ENCODE measurements around the gene TJP2.

TJP2 gene

GRCh38 chr9:69237702-69238295, 63.7 kb downstream of the TJP2 start:
- no peak for DNase-seq

DNA sequence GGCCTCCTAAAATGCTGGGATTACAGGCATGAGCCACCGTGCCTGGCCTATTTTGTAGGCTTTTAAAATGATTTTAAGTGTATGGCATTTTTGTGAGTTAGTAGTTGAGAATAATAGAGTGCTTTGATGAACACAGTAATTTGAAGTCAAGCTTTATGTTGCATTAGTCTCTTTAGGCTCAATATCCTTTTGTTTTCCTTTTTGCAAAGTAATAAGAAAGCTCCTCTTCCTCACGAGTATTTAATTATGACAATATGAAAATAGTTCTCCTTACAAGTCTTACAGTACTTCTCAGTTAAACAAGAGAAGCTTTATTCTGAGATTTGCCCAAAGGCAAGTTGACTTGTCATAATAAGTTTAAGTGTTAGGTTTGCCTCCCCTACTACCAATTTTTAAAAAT, 69.0 kb downstream of the TJP2 start:
- DNase-seq = no peak

DNA sequence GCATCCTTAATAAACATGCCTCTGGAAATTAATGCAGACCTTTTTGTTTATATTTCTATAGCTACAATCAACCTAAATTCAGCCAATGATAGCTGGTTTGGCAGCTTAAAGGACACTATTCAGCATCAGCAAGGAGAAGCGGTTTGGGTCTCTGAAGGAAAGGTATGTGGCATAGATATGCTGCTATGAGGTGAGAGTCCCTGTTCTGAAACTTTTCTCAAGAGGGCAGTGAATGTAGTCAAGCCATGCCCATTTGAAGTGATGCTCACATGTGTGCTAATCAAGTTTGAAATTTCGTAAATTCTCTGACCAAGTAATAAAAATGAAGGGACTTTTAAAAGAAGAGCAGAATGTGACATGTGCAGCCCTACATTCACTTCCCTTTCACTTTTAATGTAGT, 72.6 kb downstream of the TJP2 start:
- DNase-seq = no peak

DNA sequence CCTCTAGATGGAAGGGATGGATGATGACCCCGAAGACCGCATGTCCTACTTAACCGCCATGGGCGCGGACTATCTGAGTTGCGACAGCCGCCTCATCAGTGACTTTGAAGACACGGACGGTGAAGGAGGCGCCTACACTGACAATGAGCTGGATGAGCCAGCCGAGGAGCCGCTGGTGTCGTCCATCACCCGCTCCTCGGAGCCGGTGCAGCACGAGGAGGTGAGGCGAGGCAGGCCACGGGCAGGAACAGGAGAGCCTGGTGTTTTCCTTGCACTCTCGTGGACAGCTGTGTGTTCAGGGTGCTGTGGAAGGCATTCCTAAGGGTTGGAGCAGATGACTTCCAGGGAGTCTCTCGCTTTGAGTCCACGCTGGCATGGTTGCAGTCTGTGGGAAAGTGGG, 73.9 kb downstream of the TJP2 start:
- no peak for DNase-seq

DNA sequence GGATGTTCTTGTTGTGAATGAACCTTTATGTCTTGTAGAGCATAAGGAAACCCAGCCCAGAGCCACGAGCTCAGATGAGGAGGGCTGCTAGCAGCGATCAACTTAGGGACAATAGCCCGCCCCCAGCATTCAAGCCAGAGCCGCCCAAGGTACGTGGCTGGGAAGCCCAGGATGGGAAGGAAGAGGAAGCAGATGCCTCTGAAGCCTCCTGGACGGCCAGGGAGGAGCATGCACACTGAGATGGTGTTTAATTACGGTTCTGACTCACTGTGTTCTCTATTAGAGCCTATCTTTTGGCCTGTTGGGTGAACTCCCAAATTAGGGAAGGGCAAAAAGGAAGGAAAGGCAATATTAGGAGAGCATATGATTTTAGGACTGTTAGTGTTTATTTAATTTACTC, 75.3 kb downstream of the TJP2 start:
- DNase-seq = no peak

GRCh38 chr9:69250681-69251080, 76.6 kb downstream of the TJP2 start:
- no peak for DNase-seq

GRCh38 chr9:69252436-69252835, 78.4 kb downstream of the TJP2 start:
- no peak for DNase-seq

DNA sequence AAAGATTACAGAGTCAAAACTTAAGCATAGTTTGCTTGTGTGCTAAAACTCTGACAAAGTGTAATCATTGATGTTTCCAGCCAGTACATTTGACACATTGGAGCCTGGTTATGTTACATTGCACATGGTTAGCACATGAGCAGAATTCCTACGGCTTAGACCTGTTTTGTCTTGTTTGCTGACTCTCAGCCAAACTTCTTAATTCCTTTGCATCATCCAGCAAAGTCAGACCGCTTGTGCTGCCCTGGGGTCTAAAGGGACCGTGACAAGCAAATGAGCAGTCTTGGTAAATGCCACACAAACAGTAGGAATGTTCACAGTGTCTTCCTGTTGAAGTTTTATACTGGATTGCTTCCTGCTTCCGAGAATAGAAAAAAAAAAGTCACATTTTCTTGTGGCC, 79.0 kb downstream of the TJP2 start:
- DNase-seq = no peak

DNA sequence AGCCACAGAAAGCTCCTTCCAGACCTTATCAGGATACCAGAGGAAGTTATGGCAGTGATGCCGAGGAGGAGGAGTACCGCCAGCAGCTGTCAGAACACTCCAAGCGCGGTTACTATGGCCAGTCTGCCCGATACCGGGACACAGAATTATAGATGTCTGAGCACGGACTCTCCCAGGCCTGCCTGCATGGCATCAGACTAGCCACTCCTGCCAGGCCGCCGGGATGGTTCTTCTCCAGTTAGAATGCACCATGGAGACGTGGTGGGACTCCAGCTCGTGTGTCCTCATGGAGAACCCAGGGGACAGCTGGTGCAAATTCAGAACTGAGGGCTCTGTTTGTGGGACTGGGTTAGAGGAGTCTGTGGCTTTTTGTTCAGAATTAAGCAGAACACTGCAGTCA, 80.1 kb downstream of the TJP2 start:
- no peak for DNase-seq

GRCh38 chr9:69255591-69255990, 81.5 kb downstream of the TJP2 start:
- no peak for DNase-seq

GRCh38 chr9:69258551-69258950, 84.5 kb downstream of the TJP2 start:
- no peak for DNase-seq

GRCh38 chr9:69260161-69260560, 86.1 kb downstream of the TJP2 start:
- DNase-seq = no peak

DNA sequence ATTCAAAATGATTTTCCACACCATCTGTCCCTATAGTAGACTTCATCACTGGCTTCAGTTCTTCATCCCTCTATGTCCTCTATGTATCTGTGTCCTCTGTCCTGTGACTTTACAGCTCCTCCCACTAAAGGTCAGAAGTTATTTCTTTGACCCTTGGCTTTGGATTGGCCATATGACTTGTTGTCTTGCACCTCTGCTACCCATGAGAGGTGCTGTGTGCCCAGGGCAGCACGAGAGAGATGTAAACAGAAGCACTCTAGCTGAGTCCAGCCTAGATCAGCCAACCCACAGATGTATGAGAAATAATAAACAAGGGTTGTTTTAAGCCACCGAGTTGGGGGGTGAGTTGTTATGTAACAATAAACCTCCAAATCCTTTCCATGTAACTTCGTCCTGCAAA, 87.6 kb downstream of the TJP2 start:
- DNase-seq = no peak

DNA sequence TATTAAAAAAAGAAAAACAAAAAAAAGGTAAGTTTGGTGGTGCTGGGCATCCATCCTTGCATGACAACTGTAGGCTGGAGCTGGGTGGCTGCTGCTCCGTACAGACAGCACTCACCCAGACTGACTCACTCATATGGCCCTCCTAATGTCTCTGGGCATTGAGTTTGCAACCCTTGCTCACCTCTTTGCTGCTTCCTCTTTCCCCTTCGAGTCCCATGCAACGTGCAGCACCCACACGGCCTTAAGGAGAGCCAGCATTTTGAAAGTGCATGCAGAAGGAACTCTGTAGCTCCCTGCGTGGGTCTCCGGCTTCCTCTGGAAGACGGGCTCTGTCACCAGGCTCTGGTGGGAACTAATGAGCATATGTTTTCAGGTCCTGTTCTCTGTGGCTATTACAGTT, 90.4 kb downstream of the TJP2 start:
- DNase-seq = no peak

- DNase-seq = no peak
Measured at GRCh38 chr9:69265891-69266290, 91.8 kb downstream of the TJP2 start.

DNA sequence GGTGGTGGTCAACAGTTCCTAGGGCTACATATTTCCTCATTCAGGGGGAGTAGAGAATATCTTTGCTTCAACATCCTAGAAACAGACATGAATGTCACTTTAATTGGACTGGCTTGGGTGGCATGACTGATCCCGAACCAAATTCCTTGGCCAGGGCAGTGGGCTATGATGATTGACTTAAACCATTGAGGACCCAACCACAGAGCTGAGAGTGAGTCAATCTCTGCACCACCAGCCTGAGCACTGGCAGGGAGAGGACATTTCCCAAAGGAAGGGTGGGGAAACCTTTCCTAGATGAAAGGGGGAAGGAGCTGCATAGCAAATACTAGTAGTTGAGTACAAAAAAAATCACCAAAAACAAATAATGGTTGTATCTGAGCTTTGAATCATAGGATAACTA, 98.1 kb downstream of the TJP2 start:
- no peak for DNase-seq

DNA sequence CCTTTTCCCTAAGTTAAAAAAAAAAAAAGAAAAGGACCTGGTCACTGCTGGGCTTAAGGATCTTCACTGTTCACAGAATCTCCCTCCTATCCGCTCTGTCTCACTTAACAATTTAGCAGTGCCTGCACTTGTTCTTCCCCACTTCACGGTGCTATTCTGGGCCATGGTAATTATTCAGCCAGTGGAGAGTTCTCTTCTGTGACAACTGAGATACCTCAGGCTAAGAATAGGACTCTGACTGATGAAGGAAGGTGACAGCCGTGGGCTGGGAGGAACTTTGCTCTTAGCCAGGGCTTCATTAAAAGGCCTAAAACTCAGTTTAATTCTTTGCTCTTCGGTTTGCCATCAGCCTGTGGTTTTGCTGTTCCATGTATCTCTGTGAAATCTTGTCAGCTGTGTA, 99.1 kb downstream of the TJP2 start:
- DNase-seq = no peak

GRCh38 chr9:69276775-69277174, 102.7 kb downstream of the TJP2 start:
- DNase-seq = no peak

GRCh38 chr9:69279084-69279731, 105.1 kb downstream of the TJP2 start:
- no peak for DNase-seq

DNA sequence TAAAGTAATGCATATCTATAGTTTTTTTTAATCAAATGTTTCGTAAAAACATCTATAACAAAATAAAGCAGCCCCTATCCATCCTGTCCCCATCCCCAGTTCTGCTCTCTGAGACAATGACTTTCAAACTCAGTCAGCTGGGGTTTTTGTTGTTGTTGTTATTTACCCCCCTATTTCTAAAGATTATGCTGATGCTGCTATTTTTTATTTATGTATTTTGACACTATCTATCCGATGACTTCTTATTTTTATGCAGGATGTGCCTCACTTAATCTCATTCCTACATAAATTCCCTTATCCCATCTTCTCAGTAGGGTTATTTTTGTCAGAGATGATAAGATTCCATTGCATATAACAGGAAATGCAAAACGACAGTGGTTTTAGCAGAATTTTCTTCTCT, 105.7 kb downstream of the TJP2 start:
- DNase-seq = no peak

GRCh38 chr9:69283003-69283402, 108.9 kb downstream of the TJP2 start:
- DNase-seq = no peak

- DNase-seq = no peak
Measured at GRCh38 chr9:69292078-69292477, 118.0 kb downstream of the TJP2 start.

- DNase-seq = no peak
Measured at GRCh38 chr9:69293156-69293555, 119.1 kb downstream of the TJP2 start.

GRCh38 chr9:69295872-69296552, 121.9 kb downstream of the TJP2 start:
- no peak for DNase-seq
